ENCODE data around the gene MMP15. TPM values are rescaled to one million over a fixed set of nuclear protein-coding genes. Genes with fewer than 3 reads are reported as not detected.

The MMP15 gene
- total RNA-seq, 1 donor from 2014 or later = 78.7 TPM

- no peak for DNase-seq (ENCODE audit: low read depth)
- Histone ChIP-seq H3K27me3 (ENCODE audit: control insufficient read depth, insufficient read depth, low read length) (no peaks in the 10 kb centered on the region), H3K4me3 (ENCODE audit: low read depth, low read length) (peak overlapping the region; percentile 60), H3K36me3 (ENCODE audit: control insufficient read depth, insufficient read depth, low read length) (no peaks in the 10 kb centered on the region)
- TF ChIP-seq, protein P1, sequence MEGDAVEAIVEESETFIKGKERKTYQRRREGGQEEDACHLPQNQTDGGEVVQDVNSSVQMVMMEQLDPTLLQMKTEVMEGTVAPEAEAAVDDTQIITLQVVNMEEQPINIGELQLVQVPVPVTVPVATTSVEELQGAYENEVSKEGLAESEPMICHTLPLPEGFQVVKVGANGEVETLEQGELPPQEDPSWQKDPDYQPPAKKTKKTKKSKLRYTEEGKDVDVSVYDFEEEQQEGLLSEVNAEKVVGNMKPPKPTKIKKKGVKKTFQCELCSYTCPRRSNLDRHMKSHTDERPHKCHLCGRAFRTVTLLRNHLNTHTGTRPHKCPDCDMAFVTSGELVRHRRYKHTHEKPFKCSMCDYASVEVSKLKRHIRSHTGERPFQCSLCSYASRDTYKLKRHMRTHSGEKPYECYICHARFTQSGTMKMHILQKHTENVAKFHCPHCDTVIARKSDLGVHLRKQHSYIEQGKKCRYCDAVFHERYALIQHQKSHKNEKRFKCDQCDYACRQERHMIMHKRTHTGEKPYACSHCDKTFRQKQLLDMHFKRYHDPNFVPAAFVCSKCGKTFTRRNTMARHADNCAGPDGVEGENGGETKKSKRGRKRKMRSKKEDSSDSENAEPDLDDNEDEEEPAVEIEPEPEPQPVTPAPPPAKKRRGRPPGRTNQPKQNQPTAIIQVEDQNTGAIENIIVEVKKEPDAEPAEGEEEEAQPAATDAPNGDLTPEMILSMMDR (IDR thresholded peaks at IDR 0.05; ENCODE audit: insufficient read depth, low read length, poor library complexity, severe bottlenecking) = no peak
Measured at GRCh38 chr16:58024486-58025350, 836 bp upstream of the MMP15 start.

DNA sequence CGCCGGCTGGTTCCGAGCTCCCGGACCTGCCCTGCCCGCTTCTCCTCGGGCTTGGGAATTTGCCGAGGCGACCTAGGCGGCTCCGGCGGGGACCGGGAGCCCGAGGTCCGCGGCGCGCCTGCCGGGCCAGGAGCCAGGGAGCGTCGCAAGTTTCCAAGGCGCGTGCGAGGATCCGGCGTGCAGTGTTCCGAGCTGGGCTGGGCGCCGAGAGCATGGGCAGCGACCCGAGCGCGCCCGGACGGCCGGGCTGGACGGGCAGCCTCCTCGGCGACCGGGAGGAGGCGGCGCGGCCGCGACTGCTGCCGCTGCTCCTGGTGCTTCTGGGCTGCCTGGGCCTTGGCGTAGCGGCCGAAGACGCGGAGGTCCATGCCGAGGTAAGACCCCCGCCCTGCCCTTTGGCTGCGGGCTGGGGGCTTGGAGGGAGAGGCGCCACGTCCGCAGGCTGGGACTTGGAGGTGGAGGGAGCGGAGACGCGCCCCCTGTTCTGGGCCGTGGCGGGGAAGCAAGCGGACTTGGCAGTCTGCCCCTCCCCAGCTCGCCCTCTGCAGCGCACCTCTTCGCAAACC is 668 bp downstream of the MMP15 start:
- H3K27me3 ChIP-seq (ENCODE audit: control insufficient read depth, insufficient read depth, low read length) = no peaks in the 10 kb centered on the region
- H3K36me3 ChIP-seq (ENCODE audit: control insufficient read depth, insufficient read depth, low read length) = no peaks in the 10 kb centered on the region
- no peak for DNase-seq (ENCODE audit: low read depth)
- TF ChIP-seq, protein P1 (IDR thresholded peaks at IDR 0.05; ENCODE audit: insufficient read depth, low read length, poor library complexity, severe bottlenecking) = no peak
- H3K4me3 ChIP-seq (ENCODE audit: low read depth, low read length) = peak overlapping the region; percentile 60

- no peak for DNase-seq (ENCODE audit: low read depth)
- Histone ChIP-seq H3K4me3 (ENCODE audit: low read depth, low read length) (peak overlapping the region; percentile 60), H3K27me3 (ENCODE audit: control insufficient read depth, insufficient read depth, low read length) (no peaks in the 10 kb centered on the region), H3K36me3 (ENCODE audit: control insufficient read depth, insufficient read depth, low read length) (no peaks in the 10 kb centered on the region)
- TF ChIP-seq, protein P1 (IDR thresholded peaks at IDR 0.05; ENCODE audit: insufficient read depth, low read length, poor library complexity, severe bottlenecking) = peak; percentile 8
Measured at GRCh38 chr16:58026705-58027160, 1.2 kb downstream of the MMP15 start.

GRCh38 chr16:58027161-58027915 is 1.8 kb downstream of the MMP15 start:
- DNase-seq (ENCODE audit: low read depth) = no peak
- Histone ChIP-seq H3K27me3 (ENCODE audit: control insufficient read depth, insufficient read depth, low read length) (no peaks in the 10 kb centered on the region), H3K4me3 (ENCODE audit: low read depth, low read length) (peak overlapping the region; percentile 60), H3K36me3 (ENCODE audit: control insufficient read depth, insufficient read depth, low read length) (no peaks in the 10 kb centered on the region)
- TF ChIP-seq, protein P1 (IDR thresholded peaks at IDR 0.05; ENCODE audit: insufficient read depth, low read length, poor library complexity, severe bottlenecking) = no peak

GRCh38 chr16:58027916-58028455 is 2.4 kb downstream of the MMP15 start:
- Histone ChIP-seq H3K36me3 (ENCODE audit: control insufficient read depth, insufficient read depth, low read length) (no peaks in the 10 kb centered on the region), H3K4me3 (ENCODE audit: low read depth, low read length) (no peak overlapping the region), H3K27me3 (ENCODE audit: control insufficient read depth, insufficient read depth, low read length) (no peaks in the 10 kb centered on the region)
- no peak for DNase-seq (ENCODE audit: low read depth)
- TF ChIP-seq, protein P1 (IDR thresholded peaks at IDR 0.05; ENCODE audit: insufficient read depth, low read length, poor library complexity, severe bottlenecking) = no peak
